HUES48 (cell line): Measurements from ENCODE around the gene FAM219B.
"Not testable (repeated sequence)": the region's sequence is repeated elsewhere in the genome, so short reads cannot be mapped to it uniquely, and the experiment has no call there.

Source experiments
- H3K27ac ChIP-seq: one replicate; pipeline ENCODE4 v1.7.0; 2013; ENCODE audit warnings: low read depth, low read length, inconsistent platforms
- H3K27me3 ChIP-seq: 2 replicates; pipeline ENCODE4 v1.6.1; 2013; ENCODE audit warnings: mild to moderate bottlenecking, low read length; ENCODE audit not compliant: control insufficient read depth, insufficient read depth
- H3K36me3 ChIP-seq: 2 replicates; pipeline ENCODE4 v1.6.1; 2013; ENCODE audit warnings: low read length; ENCODE audit not compliant: control insufficient read depth, insufficient read depth
- H3K4me1 ChIP-seq: 2 replicates; pipeline ENCODE4 v1.6.1; 2013; ENCODE audit warnings: mild to moderate bottlenecking, low read length; ENCODE audit not compliant: control insufficient read depth, insufficient read depth
- H3K4me3 ChIP-seq: 2 replicates; pipeline ENCODE4 v1.5.1; 2013; ENCODE audit warnings: mild to moderate bottlenecking, low read depth, low read length
- H3K9ac ChIP-seq: 2 replicates; pipeline ENCODE4 v1.6.1; 2013; ENCODE audit warnings: mild to moderate bottlenecking, low read depth, low read length, moderate library complexity
- H3K9me3 ChIP-seq: 2 replicates; pipeline ENCODE4 v1.6.1; 2013; ENCODE audit warnings: low read length; ENCODE audit not compliant: control insufficient read depth, insufficient read depth

The FAM219B gene, protein sequence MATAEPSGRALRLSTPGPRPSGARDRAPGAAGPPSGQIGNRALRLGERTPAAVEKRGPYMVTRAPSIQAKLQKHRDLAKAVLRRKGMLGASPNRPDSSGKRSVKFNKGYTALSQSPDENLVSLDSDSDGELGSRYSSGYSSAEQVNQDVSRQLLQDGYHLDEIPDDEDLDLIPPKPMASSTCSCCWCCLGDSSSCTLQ

GRCh38 chr15:74906450-74907162 lies at the start of gene FAM219B:
FAM219B (minus strand) TSS chr15:74906851; CDS start chr15:74906800, 51 bp downstream.
- H3K9me3 ChIP-seq = no peaks in the 10 kb centered on the region
- H3K4me3 ChIP-seq = peak within 1 kb of the TSS; percentile 92
- peaks cover 42% of the 10 kb centered on the region for H3K36me3 ChIP-seq
- peak within 1 kb of the TSS; percentile 88 for H3K27ac ChIP-seq
- H3K27me3 ChIP-seq = no peaks in the 10 kb centered on the region
- H3K4me1 ChIP-seq = 0 out of 2 replicates have a peak, but pooled peaks cover 3% of the 10 kb centered on the region
- H3K9ac ChIP-seq = peak within 1 kb of the TSS; percentile 82

DNA sequence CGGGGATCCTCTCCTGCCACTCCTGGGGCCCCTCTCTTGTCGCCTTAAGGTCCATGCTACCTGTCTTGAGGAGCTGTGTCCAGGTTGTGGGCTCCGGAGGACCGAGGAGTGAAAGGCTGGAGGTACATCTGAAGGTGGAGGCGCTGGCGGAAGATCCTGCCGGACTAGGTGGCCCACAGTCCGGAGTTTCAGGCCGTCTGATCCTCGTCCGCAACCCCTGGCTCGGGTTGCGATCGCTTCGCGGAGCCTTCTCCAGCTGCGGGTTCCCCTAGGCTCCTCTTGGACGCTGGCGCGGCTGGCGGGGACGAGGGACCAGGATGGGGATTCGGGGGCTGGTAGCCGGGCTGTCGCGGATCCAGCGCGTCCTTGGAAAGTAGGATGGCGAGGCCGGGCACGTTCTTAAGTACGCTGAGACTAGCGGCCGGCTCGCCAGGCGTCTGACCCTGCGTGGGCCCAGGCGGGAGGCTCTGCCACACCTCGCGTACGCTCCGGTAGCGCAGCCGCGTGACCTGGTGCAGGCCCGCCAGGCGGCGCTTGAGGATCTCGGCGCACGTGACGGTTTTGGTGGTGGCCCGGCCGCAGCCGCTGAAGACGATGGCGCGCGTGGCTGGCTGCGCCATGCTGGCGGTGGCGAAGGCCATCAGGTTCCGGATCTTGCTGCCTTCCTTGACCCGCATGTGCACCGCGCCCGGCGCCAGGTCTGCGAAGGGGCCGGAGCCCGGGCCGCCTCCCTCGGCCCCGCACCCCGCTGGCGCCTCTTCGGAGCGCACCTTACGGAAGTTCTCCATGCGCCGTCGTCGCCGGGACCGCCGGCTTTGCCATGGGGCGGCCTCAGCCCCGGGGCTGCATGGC lies 49.4 kb upstream of the FAM219B start:
- Histone ChIP-seq H3K27me3 (peaks cover 49% of the 10 kb centered on the region), H3K9me3 (no peaks in the 10 kb centered on the region), H3K36me3 (no peaks in the 10 kb centered on the region), H3K4me1 (peaks cover 23% of the 10 kb centered on the region), H3K9ac (peak overlapping the region; percentile 62; the same call in 1 of the 2 replicates), H3K4me3 (peak overlapping the region; percentile 77), H3K27ac (peak overlapping the region; percentile 77)

DNA sequence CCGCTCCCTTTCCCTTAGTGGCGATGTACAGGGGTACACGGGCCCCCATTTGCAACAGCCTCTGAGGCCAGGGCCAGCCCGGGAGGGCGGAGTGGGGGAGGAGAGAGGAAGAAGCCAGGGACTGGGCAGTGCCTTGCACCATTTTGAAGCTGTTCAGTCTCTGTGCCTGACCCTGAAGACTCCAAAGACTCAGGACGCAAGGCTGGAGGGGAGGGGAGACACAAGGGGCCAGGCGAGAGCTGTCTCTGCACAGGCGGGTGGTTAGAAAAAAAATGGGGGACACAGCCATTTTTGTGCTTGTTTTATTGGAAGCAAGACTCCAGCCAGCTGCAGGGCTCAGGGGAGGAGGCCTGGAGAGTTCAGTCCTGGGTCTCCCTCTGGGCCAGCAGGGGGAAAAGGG lies 48.4 kb upstream of the FAM219B start:
- Histone ChIP-seq H3K27ac (no peak overlapping the region), H3K4me1 (peaks cover 31% of the 10 kb centered on the region), H3K4me3 (peak overlapping the region; percentile 77), H3K9me3 (no peaks in the 10 kb centered on the region), H3K27me3 (peaks cover 44% of the 10 kb centered on the region), H3K9ac (no peak overlapping the region), H3K36me3 (no peaks in the 10 kb centered on the region)

DNA sequence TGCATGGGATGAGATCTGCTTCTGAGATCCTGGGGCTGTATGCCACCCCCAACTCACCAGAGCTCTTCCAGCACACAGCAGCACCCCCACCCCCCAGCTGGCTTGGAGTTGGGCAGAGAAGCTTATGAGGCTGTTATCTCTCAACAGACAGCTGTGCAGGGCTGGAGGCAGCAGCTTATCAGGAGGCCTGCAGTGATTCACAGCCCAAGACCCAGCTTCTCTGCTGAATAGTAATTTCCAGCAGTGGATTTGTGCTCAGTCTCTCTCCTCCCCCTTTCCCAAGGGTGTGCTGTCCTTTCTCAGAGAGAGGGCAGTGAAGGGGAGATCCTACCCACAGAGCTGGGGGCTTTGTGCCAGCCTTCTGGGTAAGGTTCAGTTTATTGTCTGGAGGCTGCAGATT lies 47.9 kb upstream of the FAM219B start:
- Histone ChIP-seq H3K27me3 (peaks cover 39% of the 10 kb centered on the region), H3K27ac (no peak overlapping the region)

DNA sequence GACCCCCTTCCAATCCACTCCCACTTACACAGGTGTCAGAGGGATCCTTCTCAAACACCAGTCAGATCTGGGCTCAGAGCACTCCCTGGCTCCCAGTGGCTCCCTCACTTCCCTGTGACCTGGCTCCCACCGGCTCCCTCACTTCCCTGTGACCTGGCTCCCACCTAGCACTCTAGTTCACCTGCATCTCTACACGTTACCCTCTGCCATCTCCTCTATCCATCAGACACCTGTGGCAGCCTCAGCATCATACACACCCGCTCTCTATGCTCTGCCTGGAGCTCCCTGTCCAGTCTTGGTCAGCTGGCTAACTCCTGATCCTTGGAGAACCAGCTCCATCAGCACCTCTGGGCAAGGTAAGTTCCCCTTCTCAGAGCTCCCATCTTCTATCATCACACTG lies 44.4 kb upstream of the FAM219B start:
- no peak overlapping the region for H3K27ac ChIP-seq
- peaks cover 21% of the 10 kb centered on the region for H3K4me1 ChIP-seq
- H3K9ac ChIP-seq = no peak overlapping the region
- H3K27me3 ChIP-seq = peaks cover 12% of the 10 kb centered on the region
- H3K36me3 ChIP-seq = no peaks in the 10 kb centered on the region
- H3K4me3 ChIP-seq = no peak overlapping the region
- no peaks in the 10 kb centered on the region for H3K9me3 ChIP-seq

More for the DNA sequence above, 47.9 kb upstream of the FAM219B start:
- Histone ChIP-seq H3K36me3 (no peaks in the 10 kb centered on the region), H3K9me3 (no peaks in the 10 kb centered on the region), H3K9ac (no peak overlapping the region), H3K4me1 (peaks cover 28% of the 10 kb centered on the region), H3K4me3 (peak overlapping the region; percentile 77; the same call in 1 of the 2 replicates)

DNA sequence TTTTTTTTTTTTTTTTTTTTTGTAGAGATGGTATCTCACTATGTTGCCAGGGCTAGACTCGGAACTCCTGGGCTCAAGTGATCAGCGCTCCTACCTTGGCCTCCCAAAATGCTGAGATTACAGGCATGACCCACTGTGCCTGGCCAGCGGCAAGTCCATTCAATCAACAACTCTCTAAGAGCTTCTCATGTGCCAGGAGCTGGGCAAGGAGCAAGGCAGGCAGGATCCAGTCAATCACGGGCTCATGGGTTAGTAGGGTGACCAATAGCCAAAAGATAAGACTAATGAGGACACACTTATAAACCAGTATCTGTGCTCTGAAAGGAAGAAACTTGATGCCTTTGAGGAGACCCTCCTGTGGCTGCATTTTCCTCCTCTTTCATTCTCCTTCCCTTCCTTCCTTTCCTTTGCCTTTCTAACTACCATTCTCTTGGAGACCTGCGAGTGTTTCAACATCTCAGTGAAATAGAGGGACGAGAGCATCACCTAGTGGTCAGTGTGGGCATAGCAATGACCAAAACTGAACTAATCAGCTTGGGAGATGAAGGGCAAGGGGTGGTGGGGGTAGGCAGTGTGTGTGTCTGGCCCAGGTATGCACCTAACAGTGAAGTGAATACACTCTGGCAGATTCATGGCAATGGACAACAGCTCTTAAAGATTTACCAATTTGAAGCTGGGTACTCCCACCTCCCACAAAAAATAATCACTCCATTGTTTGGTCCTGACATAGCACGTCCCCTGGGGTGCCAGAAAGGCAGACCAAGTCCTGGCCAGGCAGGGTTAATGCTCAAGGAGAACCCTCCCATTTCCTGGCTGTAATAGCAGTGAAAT lies 43.6 kb upstream of the FAM219B start:
- Histone ChIP-seq H3K27ac (peak overlapping the region; percentile 32), H3K9ac (no peak overlapping the region), H3K9me3 (no peaks in the 10 kb centered on the region), H3K36me3 (no peaks in the 10 kb centered on the region), H3K4me1 (peaks cover 18% of the 10 kb centered on the region), H3K4me3 (no peak overlapping the region), H3K27me3 (peaks cover 5% of the 10 kb centered on the region)

DNA sequence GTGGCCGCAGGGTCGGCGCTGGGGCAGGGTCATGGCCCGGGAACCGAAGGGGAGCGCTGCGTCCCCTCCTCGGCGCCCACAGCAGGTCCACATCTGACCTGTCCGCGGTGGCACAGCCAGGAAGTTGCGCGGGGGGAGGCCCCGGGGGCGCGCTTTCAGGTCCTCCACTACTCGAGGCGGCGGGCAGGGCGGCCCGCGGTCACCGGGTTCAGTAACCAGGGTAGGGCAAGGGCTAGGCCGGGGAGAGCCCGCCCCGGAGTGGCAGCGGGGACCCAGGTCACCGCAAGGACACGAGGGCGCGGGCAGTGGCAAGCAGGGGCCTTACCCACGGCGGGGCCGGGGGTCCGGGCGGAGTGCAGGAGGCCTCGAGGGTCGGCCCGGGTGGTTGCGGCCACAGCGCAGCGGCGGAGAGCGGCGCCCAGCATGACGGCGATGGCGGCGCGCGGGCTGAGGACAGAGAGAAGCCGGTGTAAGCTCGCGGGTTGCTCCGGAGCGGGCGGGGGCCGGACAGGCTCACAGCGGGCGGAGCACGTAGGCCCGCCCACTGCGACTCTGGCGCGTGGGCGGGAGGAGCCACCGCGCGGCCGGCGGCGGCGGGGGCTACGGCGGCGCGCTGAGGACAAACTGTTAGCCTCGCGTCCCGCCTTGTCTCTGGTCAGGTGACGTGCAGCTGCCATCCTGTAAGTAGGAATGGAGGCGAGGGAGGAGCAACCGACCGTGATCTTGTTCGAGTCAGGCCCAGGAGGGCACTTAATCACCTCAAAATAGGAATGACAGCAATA lies 31.1 kb upstream of the FAM219B start, which contains the start of gene COX5A:
COX5A (minus strand) TSS at position 484 of the 782 bp plus-strand sequence; CDS start at position 425, 59 bp downstream.
- H3K4me1 ChIP-seq = no peaks in the 10 kb centered on the region

DNA sequence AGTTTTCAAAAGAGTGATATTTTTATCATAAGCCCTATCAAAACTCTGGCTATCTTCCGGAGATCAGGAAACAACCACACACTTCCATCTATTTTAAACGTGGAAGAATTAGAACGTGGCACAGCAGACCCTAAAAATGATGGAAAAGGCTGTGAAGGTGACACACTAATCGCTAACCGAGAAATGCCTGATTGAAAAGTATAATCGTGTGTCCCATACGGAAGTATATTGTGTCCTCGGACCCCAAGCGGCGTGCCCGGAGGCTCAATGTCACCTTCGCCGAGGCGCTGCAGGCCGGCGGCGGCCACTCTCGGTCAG lies 30.6 kb upstream of the FAM219B start:
- H3K4me1 ChIP-seq = no peaks in the 10 kb centered on the region

More for the DNA sequence above, 31.1 kb upstream of the FAM219B start, which contains the start of gene COX5A:
- H3K9me3 ChIP-seq = no peaks in the 10 kb centered on the region
- H3K9ac ChIP-seq = peak within 1 kb of the TSS; percentile 97
- peak within 1 kb of the TSS; percentile 96 for H3K27ac ChIP-seq
- peaks cover 17% of the 10 kb centered on the region for H3K36me3 ChIP-seq
- peak within 1 kb of the TSS; percentile 99 for H3K4me3 ChIP-seq
- no peaks in the 10 kb centered on the region for H3K27me3 ChIP-seq

GRCh38 chr15:74935193-74935592 lies 28.5 kb upstream of the FAM219B start:
- peaks cover 34% of the 10 kb centered on the region for H3K36me3 ChIP-seq
- not testable (repeated sequence) for H3K9me3 ChIP-seq, H3K4me3 ChIP-seq

More for the DNA sequence above, 30.6 kb upstream of the FAM219B start:
- H3K36me3 ChIP-seq = peaks cover 17% of the 10 kb centered on the region
- no peaks in the 10 kb centered on the region for H3K27me3 ChIP-seq
- H3K9me3 ChIP-seq = no peaks in the 10 kb centered on the region
- H3K4me3 ChIP-seq = peak overlapping the region; percentile 99
- H3K27ac ChIP-seq = peak overlapping the region; percentile 96
- peak overlapping the region; percentile 97 for H3K9ac ChIP-seq

DNA sequence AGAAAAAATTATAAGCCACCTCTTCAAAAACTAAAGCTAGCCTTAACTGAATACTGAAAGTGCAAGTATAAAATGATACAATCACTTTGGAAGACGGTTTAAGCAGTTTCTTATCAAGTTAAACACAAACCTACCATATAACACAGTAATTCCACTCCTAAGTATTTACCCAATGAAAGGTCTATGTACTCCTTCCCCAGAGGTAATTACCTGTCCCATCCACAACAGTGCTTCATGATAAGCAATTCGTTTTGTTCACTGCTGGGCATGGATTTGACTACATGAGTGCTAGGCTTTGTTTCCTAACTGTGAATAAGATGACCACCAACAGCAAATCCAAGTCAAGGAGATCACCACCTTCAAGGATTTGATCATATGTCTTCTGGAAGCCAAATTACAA lies 26.9 kb upstream of the FAM219B start:
- H3K4me3 ChIP-seq = no peak overlapping the region
- no peaks in the 10 kb centered on the region for H3K4me1 ChIP-seq
- no peak overlapping the region for H3K9ac ChIP-seq
- peaks cover 45% of the 10 kb centered on the region for H3K36me3 ChIP-seq
- H3K27me3 ChIP-seq = no peaks in the 10 kb centered on the region
- H3K9me3 ChIP-seq = no peaks in the 10 kb centered on the region
- no peak overlapping the region for H3K27ac ChIP-seq

More at GRCh38 chr15:74935193-74935592, 28.5 kb upstream of the FAM219B start:
- H3K27me3 ChIP-seq, H3K9ac ChIP-seq, H3K27ac ChIP-seq, H3K4me1 ChIP-seq: not testable (repeated sequence)
